T-helper 2 cell treated with Interferon-gamma antibody and Interleukin-4, amounts not matched to agents 5 μg/mL and 100 μg/mL, for 36 hours (primary cell): Measurements from ENCODE around the gene EML5.
"Not testable (repeated sequence)": the region's sequence is repeated elsewhere in the genome, so short reads cannot be mapped to it uniquely, and the experiment has no call there.

Experiments used
- DNase-seq: peaks from one replicate; pipeline ENCODE4 v3.0.0; 2021; ENCODE audit warnings: low spot score
- H3K27ac Mint-ChIP-seq: one replicate; pipeline ENCODE4 v1.8.0; 2021; ENCODE audit warnings: mild to moderate bottlenecking, mixed read lengths
- H3K27me3 Mint-ChIP-seq: one replicate; pipeline ENCODE4 v1.8.0; 2021; ENCODE audit warnings: low read depth, mixed read lengths
- H3K36me3 Mint-ChIP-seq: one replicate; pipeline ENCODE4 v1.8.0; 2021; ENCODE audit warnings: low read depth, mixed read lengths
- H3K4me1 Mint-ChIP-seq: one replicate; pipeline ENCODE4 v1.8.0; 2021; ENCODE audit warnings: low read depth, mixed read lengths
- H3K4me3 Mint-ChIP-seq: one replicate; pipeline ENCODE4 v1.8.0; 2022; ENCODE audit warnings: mild to moderate bottlenecking, moderate library complexity, mixed read lengths
- H3K9me3 Mint-ChIP-seq: one replicate; pipeline ENCODE4 v1.8.0; 2021; ENCODE audit warnings: mixed read lengths

EML5 gene

GRCh38 chr14:88790501-88791251, 2.1 kb downstream of the EML5 start:
- H3K27ac Mint-ChIP-seq: no peak overlapping the region
- H3K4me1 Mint-ChIP-seq: peaks cover 3% of the 10 kb centered on the region
- H3K9me3 Mint-ChIP-seq: no peaks in the 10 kb centered on the region
- H3K36me3 Mint-ChIP-seq: no peaks in the 10 kb centered on the region
- peaks cover 31% of the 10 kb centered on the region for H3K27me3 Mint-ChIP-seq
- H3K4me3 Mint-ChIP-seq: peak overlapping the region; percentile 21
- DNase-seq: no peak

GRCh38 chr14:88789573-88789972, 3.2 kb downstream of the EML5 start:
- H3K27me3 Mint-ChIP-seq: peaks cover 29% of the 10 kb centered on the region
- DNase-seq, H3K4me3 Mint-ChIP-seq, H3K4me1 Mint-ChIP-seq, H3K36me3 Mint-ChIP-seq, H3K9me3 Mint-ChIP-seq, H3K27ac Mint-ChIP-seq: not testable (repeated sequence)

- Mint-ChIP-seq H3K4me3 (no peak overlapping the region), H3K27ac (no peak overlapping the region), H3K36me3 (no peaks in the 10 kb centered on the region), H3K4me1 (no peaks in the 10 kb centered on the region), H3K9me3 (peaks cover 28% of the 10 kb centered on the region), H3K27me3 (peaks cover 21% of the 10 kb centered on the region)
- no peak for DNase-seq
Observed at GRCh38 chr14:88786715-88787114, 6.0 kb downstream of the EML5 start.

GRCh38 chr14:88785911-88786310, 6.8 kb downstream of the EML5 start:
- Mint-ChIP-seq H3K27ac (no peak overlapping the region), H3K4me1 (no peaks in the 10 kb centered on the region), H3K36me3 (no peaks in the 10 kb centered on the region), H3K4me3 (no peak overlapping the region), H3K9me3 (peaks cover 31% of the 10 kb centered on the region), H3K27me3 (peaks cover 13% of the 10 kb centered on the region)
- DNase-seq: no peak

- Mint-ChIP-seq H3K27me3 (no peaks in the 10 kb centered on the region), H3K4me1 (no peaks in the 10 kb centered on the region), H3K36me3 (no peaks in the 10 kb centered on the region), H3K27ac (no peak overlapping the region), H3K4me3 (no peak overlapping the region), H3K9me3 (no peaks in the 10 kb centered on the region)
- DNase-seq: no peak
Observed at GRCh38 chr14:88775532-88775931, 17.2 kb downstream of the EML5 start.

- no peaks in the 10 kb centered on the region for H3K9me3 Mint-ChIP-seq
- H3K4me1 Mint-ChIP-seq: no peaks in the 10 kb centered on the region
Observed at GRCh38 chr14:88770736-88771135, 22.0 kb downstream of the EML5 start.

GRCh38 chr14:88765130-88765529, 27.6 kb downstream of the EML5 start:
- Mint-ChIP-seq H3K27me3 (no peaks in the 10 kb centered on the region), H3K36me3 (no peaks in the 10 kb centered on the region), H3K4me3 (no peak overlapping the region), H3K4me1 (no peaks in the 10 kb centered on the region), H3K9me3 (no peaks in the 10 kb centered on the region), H3K27ac (no peak overlapping the region)
- DNase-seq: no peak

More at GRCh38 chr14:88770736-88771135, 22.0 kb downstream of the EML5 start:
- no peak for DNase-seq
- no peaks in the 10 kb centered on the region for H3K36me3 Mint-ChIP-seq
- H3K4me3 Mint-ChIP-seq: no peak overlapping the region
- no peaks in the 10 kb centered on the region for H3K27me3 Mint-ChIP-seq
- H3K27ac Mint-ChIP-seq: no peak overlapping the region

GRCh38 chr14:88753873-88754272, 38.9 kb downstream of the EML5 start:
- Mint-ChIP-seq H3K4me3 (no peak overlapping the region), H3K27ac (no peak overlapping the region), H3K36me3 (no peaks in the 10 kb centered on the region), H3K4me1 (no peaks in the 10 kb centered on the region), H3K9me3 (no peaks in the 10 kb centered on the region), H3K27me3 (peaks cover 2% of the 10 kb centered on the region)
- no peak for DNase-seq

GRCh38 chr14:88750945-88751344, 41.8 kb downstream of the EML5 start:
- no peak for DNase-seq
- no peak overlapping the region for H3K27ac Mint-ChIP-seq
- H3K4me1 Mint-ChIP-seq: no peaks in the 10 kb centered on the region
- no peaks in the 10 kb centered on the region for H3K36me3 Mint-ChIP-seq
- H3K9me3 Mint-ChIP-seq: no peaks in the 10 kb centered on the region
- H3K27me3 Mint-ChIP-seq: no peaks in the 10 kb centered on the region
- H3K4me3 Mint-ChIP-seq: no peak overlapping the region

GRCh38 chr14:88750413-88750812, 42.3 kb downstream of the EML5 start:
- no peak for DNase-seq
- H3K27ac Mint-ChIP-seq: no peak overlapping the region
- H3K36me3 Mint-ChIP-seq: no peaks in the 10 kb centered on the region
- H3K4me1 Mint-ChIP-seq: no peaks in the 10 kb centered on the region
- no peaks in the 10 kb centered on the region for H3K9me3 Mint-ChIP-seq
- H3K4me3 Mint-ChIP-seq: no peak overlapping the region
- no peaks in the 10 kb centered on the region for H3K27me3 Mint-ChIP-seq

- H3K4me1 Mint-ChIP-seq: no peaks in the 10 kb centered on the region
- H3K27me3 Mint-ChIP-seq: no peaks in the 10 kb centered on the region
- no peak for DNase-seq
- no peak overlapping the region for H3K27ac Mint-ChIP-seq
- H3K36me3 Mint-ChIP-seq: no peaks in the 10 kb centered on the region
- H3K4me3 Mint-ChIP-seq: no peak overlapping the region
- H3K9me3 Mint-ChIP-seq: no peaks in the 10 kb centered on the region
Observed at GRCh38 chr14:88749139-88749538, 43.6 kb downstream of the EML5 start.

- H3K27ac Mint-ChIP-seq: no peak overlapping the region
- no peaks in the 10 kb centered on the region for H3K36me3 Mint-ChIP-seq
- H3K4me3 Mint-ChIP-seq: no peak overlapping the region
- H3K4me1 Mint-ChIP-seq: no peaks in the 10 kb centered on the region
- DNase-seq: no peak
- no peaks in the 10 kb centered on the region for H3K9me3 Mint-ChIP-seq
- no peaks in the 10 kb centered on the region for H3K27me3 Mint-ChIP-seq
Observed at GRCh38 chr14:88748288-88748687, 44.5 kb downstream of the EML5 start.

- H3K27ac Mint-ChIP-seq: no peak overlapping the region
- H3K4me1 Mint-ChIP-seq: no peaks in the 10 kb centered on the region
- DNase-seq: no peak
- no peaks in the 10 kb centered on the region for H3K27me3 Mint-ChIP-seq
- H3K4me3 Mint-ChIP-seq: no peak overlapping the region
- H3K36me3 Mint-ChIP-seq: no peaks in the 10 kb centered on the region
- H3K9me3 Mint-ChIP-seq: no peaks in the 10 kb centered on the region
Observed at GRCh38 chr14:88746052-88746451, 46.7 kb downstream of the EML5 start.

GRCh38 chr14:88737245-88737644, 55.5 kb downstream of the EML5 start:
- Mint-ChIP-seq H3K4me1 (no peaks in the 10 kb centered on the region), H3K36me3 (no peaks in the 10 kb centered on the region), H3K27me3 (no peaks in the 10 kb centered on the region), H3K4me3 (no peak overlapping the region), H3K9me3 (no peaks in the 10 kb centered on the region), H3K27ac (no peak overlapping the region)
- no peak for DNase-seq

- H3K4me3 Mint-ChIP-seq: no peak overlapping the region
- H3K36me3 Mint-ChIP-seq: no peaks in the 10 kb centered on the region
- no peak for DNase-seq
- no peaks in the 10 kb centered on the region for H3K27me3 Mint-ChIP-seq
- H3K27ac Mint-ChIP-seq: no peak overlapping the region
- no peaks in the 10 kb centered on the region for H3K9me3 Mint-ChIP-seq
- H3K4me1 Mint-ChIP-seq: no peaks in the 10 kb centered on the region
Observed at GRCh38 chr14:88733121-88733520, 59.6 kb downstream of the EML5 start.
